K562 (cell line): ENCODE measurements around the gene DKK1. TPM values are rescaled to one million over a fixed set of nuclear protein-coding genes. Genes with fewer than 3 reads are reported as not detected.

Source experiments
- ATAC-seq: fragments of 200-7000 bp; cut with Tn5 transposase; 3 replicates; pipeline ENCODE4 v1.9.1; 2020; ENCODE audit warnings: moderate library complexity
- BruUV-seq: library from RNA; stranded (reverse); fragments of 400-500 nt; replicated peaks from 2 replicates; lab custom pipeline; 2021; lab: Mats Ljungman, UMichigan
- CTCF ChIA-PET: fragments of 300-600 bp; formaldehyde crosslinking; extraction: SDS; loops from one replicate; lab custom pipeline; 2021; ENCODE audit warnings: low intra/inter-chr PET ratio; lab: Yijun Ruan, JAX
- POLR2A ChIA-PET: fragments of 300-600, 350-650 bp; sonication (Branson Sonifier 250); formaldehyde crosslinking; extraction: SDS; loops from one replicate; lab custom pipeline; 2021; ENCODE audit warnings: antibody characterized with exemption, inconsistent platforms; lab: Yijun Ruan, JAX
- DNase-seq, 4 experiments: peaks; one replicate each; pipeline versions ENCODE4 v3.0.0 to v3.0.0-alpha.2; 2011 to 2018; ENCODE audit warnings: low spot score in 3 of 4, mixed read lengths in 3 of 4; ENCODE audit errors: extremely low read depth in 1 of 4
- FAIRE-seq: peaks from 2 replicates; lab custom pipeline; 2011; peaks lifted over from hg19 to GRCh38; lab: Jason Lieb, UNC
- H2AFZ ChIP-seq: 2 replicates; pipeline ENCODE4 v1.6.0; 2011; ENCODE audit warnings: low read depth, low read length, control low read depth, inconsistent platforms
- H3K27ac ChIP-seq: fragments of 200-600 bp; 3 replicates; pipeline ENCODE4 v1.8.0; 2011; ENCODE audit warnings: low read depth, mild to moderate bottlenecking, control low read depth, inconsistent platforms, low read length, moderate library complexity, mixed read lengths; ENCODE audit errors: extremely low read depth
- H3K27me3 ChIP-seq, 2 experiments: fragments of 300-600 bp in 1 of 2; 2 replicates in 1 of 2; 3 replicates in 1 of 2; pipeline versions ENCODE4 v1.6.0 to v1.8.0; 2011; ENCODE audit warnings: inconsistent platforms in 2 of 2, low read length in 2 of 2, mild to moderate bottlenecking in 1 of 2, mixed read lengths in 1 of 2, moderate library complexity in 1 of 2; ENCODE audit not compliant: control insufficient read depth in 2 of 2, insufficient read depth in 2 of 2
- H3K36me3 ChIP-seq: fragments of 300-600 bp; 3 replicates; pipeline ENCODE4 v1.8.0; 2011; ENCODE audit warnings: mild to moderate bottlenecking, low read length, inconsistent platforms; ENCODE audit not compliant: control insufficient read depth, insufficient read depth
- H3K4me1 ChIP-seq, 2 experiments: fragments of 200-600 bp in 1 of 2; replicated peaks in 1 of 2; 2 replicates in 1 of 2; 3 replicates in 1 of 2; pipeline versions ENCODE4 v1.5.1 to v1.8.0; 2011; ENCODE audit warnings: inconsistent platforms in 2 of 2, low read length in 2 of 2, mild to moderate bottlenecking in 1 of 2, mixed read lengths in 1 of 2, moderate library complexity in 1 of 2; ENCODE audit not compliant: control insufficient read depth in 2 of 2, insufficient read depth in 2 of 2
- H3K4me2 ChIP-seq: 2 replicates; pipeline ENCODE4 v1.6.1; 2011; ENCODE audit warnings: low read length, control low read depth, inconsistent platforms, mixed read lengths; ENCODE audit not compliant: insufficient read depth
- H3K4me3 ChIP-seq: fragments of 200-600 bp; sonication (generic), shearing (Covaris generic); 2 replicates; pipeline ENCODE4 v1.5.1; 2016; ENCODE audit warnings: control low read depth, inconsistent platforms
- H3K79me2 ChIP-seq: fragments of 200-600 bp; 3 replicates; pipeline ENCODE4 v1.8.0; 2011; ENCODE audit warnings: low read length, inconsistent platforms; ENCODE audit not compliant: control insufficient read depth, insufficient read depth
- H3K9ac ChIP-seq, 2 experiments: 2 replicates each; pipeline versions ENCODE4 v1.6.0 to v1.6.1; 2011; ENCODE audit warnings: low read depth in 2 of 2, low read length in 2 of 2, control low read depth in 1 of 2, inconsistent platforms in 1 of 2, mild to moderate bottlenecking in 1 of 2, mixed read lengths in 1 of 2; ENCODE audit not compliant: insufficient read depth in 1 of 2
- H3K9me1 ChIP-seq: one replicate; pipeline ENCODE4 v1.6.0; 2011; ENCODE audit warnings: inconsistent platforms, mild to moderate bottlenecking, low read length, moderate library complexity; ENCODE audit not compliant: control insufficient read depth, insufficient read depth
- H3K9me3 ChIP-seq: replicated peaks from 2 replicates; pipeline ENCODE4 v1.5.1; 2011; ENCODE audit warnings: low read depth, low read length, inconsistent platforms; ENCODE audit not compliant: control insufficient read depth, insufficient read depth
- H4K20me1 ChIP-seq: replicated peaks from 2 replicates; pipeline ENCODE4 v1.6.1; 2011; ENCODE audit warnings: low read length, inconsistent platforms, mixed read lengths; ENCODE audit not compliant: control insufficient read depth, insufficient read depth
- BCOR ChIP-seq: fragments of 450-650 bp; IDR thresholded peaks from 2 replicates; pipeline ENCODE4 v1.6.1; 2016
- BRCA1 ChIP-seq, 2 experiments: fragments of 450-650 bp in 1 of 2; sonication (generic) in 1 of 2; formaldehyde crosslinking in 1 of 2; IDR thresholded peaks; 2 replicates each; pipeline versions ENCODE4 v1.5.0 to v1.6.1; 2017 to 2020; ENCODE audit warnings: mild to moderate bottlenecking in 1 of 2, missing genetic modification reagents in 1 of 2
- CBX2 ChIP-seq: fragments of 200-600 bp; sonication (generic); IDR thresholded peaks from one replicate; pipeline ENCODE4 v1.6.1; 2012; ENCODE audit warnings: mild to moderate bottlenecking, low read length, inconsistent platforms; ENCODE audit not compliant: insufficient read depth, poor library complexity, severe bottlenecking
- ETV1 ChIP-seq: fragments of 450-650 bp; conservative IDR thresholded peaks from 2 replicates; pipeline ENCODE4 v1.6.1; 2016; ENCODE audit warnings: missing genetic modification characterization, control low read depth, low read depth, missing compliant biosample characterization
- GTF2E2 ChIP-seq: fragments of 200-800 bp; sonication (Bioruptor generic); IDR thresholded peaks from 2 replicates; pipeline ENCODE4 v1.6.1; 2016; ENCODE audit warnings: missing genetic modification characterization, missing compliant biosample characterization
- HES1 ChIP-seq: fragments of 450-650 bp; IDR thresholded peaks from 2 replicates; pipeline ENCODE4 v1.6.1; 2016; ENCODE audit warnings: low read depth, mild to moderate bottlenecking, moderate library complexity
- NR2C1 ChIP-seq, 2 experiments: fragments of 450-650 bp; IDR thresholded peaks; 2 replicates each; pipeline ENCODE4 v1.6.1; 2017; ENCODE audit warnings: mild to moderate bottlenecking in 2 of 2, antibody characterized with exemption in 1 of 2, inconsistent platforms in 1 of 2, missing compliant biosample characterization in 1 of 2, missing genetic modification characterization in 1 of 2
- PHTF2 ChIP-seq: fragments of 250-450 bp; sonication (Bioruptor Pico); IDR thresholded peaks from 2 replicates; pipeline ENCODE4 v1.5.0; 2021; ENCODE audit warnings: mild to moderate bottlenecking
- RB1 ChIP-seq: fragments of 450-650 bp; IDR thresholded peaks from 2 replicates; pipeline ENCODE4 v1.6.1; 2017; ENCODE audit warnings: low read depth, mild to moderate bottlenecking
- SAFB ChIP-seq: fragments of 200-400 bp; formaldehyde crosslinking; IDR thresholded peaks from 2 replicates; pipeline ENCODE4 v1.6.1; 2017; ENCODE audit warnings: low read depth, low read length, borderline replicate concordance
- SOX6 ChIP-seq: fragments of 450-650 bp; IDR thresholded peaks from 2 replicates; pipeline ENCODE4 v1.6.1; 2014; ENCODE audit warnings: mild to moderate bottlenecking
- TEAD2 ChIP-seq: fragments of 450-650 bp; IDR thresholded peaks from 2 replicates; pipeline ENCODE4 v1.6.1; 2016; ENCODE audit warnings: missing genetic modification characterization, control low read depth, missing compliant biosample characterization
- ZEB2 ChIP-seq: fragments of 450-650 bp; IDR thresholded peaks from 2 replicates; pipeline ENCODE4 v1.6.1; 2016
- ZNF165 ChIP-seq: fragments of 250-450 bp; sonication (Bioruptor Pico); IDR thresholded peaks from 2 replicates; pipeline ENCODE4 v1.4.0; 2020; ENCODE audit warnings: borderline replicate concordance
- ZNF212 ChIP-seq: fragments of 450-650 bp; formaldehyde crosslinking; IDR thresholded peaks from 2 replicates; pipeline ENCODE4 v1.4.0; 2020; ENCODE audit warnings: mild to moderate bottlenecking
- ZNF217 ChIP-seq: sonication (generic); formaldehyde crosslinking; IDR thresholded peaks from 2 replicates; pipeline ENCODE4 v1.8.0; 2022; ENCODE audit warnings: mild to moderate bottlenecking, missing genetic modification reagents
- ZNF23 ChIP-seq: fragments of 250-450 bp; sonication (Bioruptor Pico); IDR thresholded peaks from 2 replicates; pipeline ENCODE4 v1.4.0; 2020; ENCODE audit warnings: mild to moderate bottlenecking
- WGBS: fragments of 100-300 bp; shearing (Covaris generic); methylation state at CpG from one replicate; pipeline ENCODE4 v1.1.6; 2016; ENCODE audit warnings: low coverage, mixed read lengths; ENCODE audit not compliant: insufficient coverage; ENCODE audit errors: missing lambda C conversion rate; 5-methylcytosine and 5-hydroxymethylcytosine counted together
- in situ Hi-C: fragments of 300-500 bp; cut with MboI; formaldehyde crosslinking; loops from 4 replicates; pipeline ENCODE4 v1.15.0; 2018; ENCODE audit warnings: inconsistent platforms, mixed read lengths
- intact Hi-C: fragments of 100-400 bp; cut with micrococcal nuclease; formaldehyde crosslinking; loops from 2 replicates; pipeline ENCODE4 v1.14.2; 2022
- polyA plus RNA-seq, 8 experiments: library from polyadenylated mRNA; depleted of rRNA in 4 of 8; stranded (reverse) in 5 of 8; unstranded in 3 of 8; fragments of >200 nt; fragmentation: Nextera tagmentation in 2 of 8; fragmentation: Illumina TruSeq in 1 of 8; extraction: Ambion mirVana in 2 of 8; extraction: Trizol in 1 of 8; gene quantifications; 2 replicates each; pipeline versions ENCODE4 v1.2.1 to v1.2.3, GENCODE V29; 2011 to 2014; ENCODE audit warnings: inconsistent platforms in 1 of 8, missing spikeins in 1 of 8
- total RNA-seq, 7 experiments: library from RNA; depleted of rRNA in 6 of 7; stranded (reverse); fragments of >200 nt in 6 of 7; fragmentation: Illumina TruSeq in 2 of 7; extraction: Trizol in 2 of 7; gene quantifications; 2 replicates each; pipeline versions ENCODE4 v1.2.1 to v1.2.3, GENCODE V29; 2011 to 2021; ENCODE audit warnings: low replicate concordance in 1 of 7

Gene DKK1
- total and polyA plus RNA-seq, 9 of the 15 experiments (the other 6 are each of a cell fraction or from before 2014, with no cell fraction given) = 0.13 TPM; not detected in 8

- no peaks in the 10 kb centered on the region for H3K9me1 ChIP-seq
- POLR2A ChIA-PET = no interaction called here
- CTCF ChIA-PET = no interaction called here
- intact Hi-C loops (loop anchor here (5.0 kb wide), 1 partner anchor 172 kb away; no protein-coding TSS in a partner anchor), in situ Hi-C loops (no loop called here)
- H3K9ac ChIP-seq = no peak overlapping the region
- no peak for DNase-seq
- BruUV-seq = no TSS peak
- no peaks in the 10 kb centered on the region for H3K36me3 ChIP-seq
- H3K4me1 ChIP-seq = peaks cover 0 to 3% of the 10 kb centered on the region in 2 experiments; a peak in 1 of 5 replicates
- no peak overlapping the region for H3K27ac ChIP-seq
- no peak overlapping the region for H2AFZ ChIP-seq
- FAIRE-seq = no peak
- TF ChIP-seq HES1 (no peak), ZNF217 (CRISPR knock-in tag) (no peak), ZNF165 (no peak), BRCA1 (IDR thresholded peaks at IDR 0.05) (no peak), BRCA1 (CRISPR knock-in tag; IDR thresholded peaks at IDR 0.05) (no peak), ZNF23 (CRISPR knock-in tag) (no peak), ETV1 (tag) (no peak), SOX6 (no peak), PHTF2 (no peak), ZNF212 (CRISPR knock-in tag) (no peak), RB1 (no peak), NR2C1 (IDR thresholded peaks at IDR 0.05) (no peak), NR2C1 (tag; IDR thresholded peaks at IDR 0.05) (no peak), ZEB2 (no peak), SAFB (no peak), BCOR (no peak), CBX2 (no peak), GTF2E2 (tag) (no peak), TEAD2 (tag) (no peak)
- no peaks in the 10 kb centered on the region for H3K27me3 ChIP-seq
- WGBS = 23% methylated on average over 27 of the region's 36 CpGs
- no peak for ATAC-seq
- H3K79me2 ChIP-seq = no peaks in the 10 kb centered on the region
- H3K9me3 ChIP-seq = no peaks in the 10 kb centered on the region; the same call in 1 of the 2 replicates
- no peak overlapping the region for H3K4me3 ChIP-seq
- H4K20me1 ChIP-seq = no peaks in the 10 kb centered on the region
- no peak overlapping the region for H3K4me2 ChIP-seq
Observed at GRCh38 chr10:52314822-52315552, 906 bp downstream of the DKK1 start.
